Activated CD4-positive, alpha-beta T cell treated with anti-CD3 and anti-CD28 coated beads, Interleukin-2, Interleukin-6, amounts not matched to agents 100 ng/mL and 50 ng/mL, durations not matched to agents 16 hours and 8 hours (primary cell): ENCODE data around the gene STK32C.

Source experiments
- DNase-seq: peaks from one replicate; pipeline ENCODE4 v3.0.0-alpha.2; 2020

The STK32C gene

DNA sequence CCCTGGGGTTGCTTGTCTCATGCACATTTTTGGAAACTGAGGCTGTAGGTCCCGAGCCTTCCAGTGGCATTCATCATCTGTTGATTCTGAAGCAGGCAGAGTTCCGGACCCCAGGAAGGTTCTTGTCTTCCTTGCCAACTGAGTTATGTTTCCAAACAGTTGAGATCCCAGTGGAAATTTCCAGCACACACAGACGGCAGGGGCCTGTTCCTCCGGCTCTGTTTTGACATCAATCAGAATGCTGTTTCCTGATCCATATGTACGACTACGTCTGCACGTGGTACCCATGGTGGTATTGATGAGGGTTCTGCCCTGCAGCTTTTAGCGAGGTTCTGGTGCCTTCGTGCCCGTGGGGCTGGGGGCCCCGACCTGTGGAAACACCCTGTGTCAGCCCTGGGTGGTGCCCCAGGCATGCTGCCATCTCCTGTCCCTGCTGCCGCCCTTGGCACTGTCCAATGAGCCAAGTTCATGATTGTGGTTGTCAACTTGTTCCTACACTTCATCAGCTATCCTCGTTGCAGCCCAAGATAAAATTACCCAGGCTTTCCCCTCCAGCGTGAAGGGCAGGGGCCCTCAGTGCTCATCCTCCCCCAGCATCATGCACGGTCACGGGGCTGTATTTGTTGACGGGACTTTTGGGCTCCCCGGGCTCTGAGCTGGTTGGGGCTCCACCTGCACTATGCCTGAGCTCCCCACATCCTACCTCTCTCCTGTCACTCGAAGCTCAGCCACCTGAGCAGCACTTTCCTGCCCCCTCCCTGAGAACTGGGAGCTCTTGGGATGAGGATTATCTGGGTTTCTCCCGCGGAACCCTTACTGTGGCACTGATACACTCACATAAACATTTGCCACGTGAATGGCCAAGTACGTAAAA is 128.8 kb downstream of the STK32C start:
- DNase-seq, result no peak

DNA sequence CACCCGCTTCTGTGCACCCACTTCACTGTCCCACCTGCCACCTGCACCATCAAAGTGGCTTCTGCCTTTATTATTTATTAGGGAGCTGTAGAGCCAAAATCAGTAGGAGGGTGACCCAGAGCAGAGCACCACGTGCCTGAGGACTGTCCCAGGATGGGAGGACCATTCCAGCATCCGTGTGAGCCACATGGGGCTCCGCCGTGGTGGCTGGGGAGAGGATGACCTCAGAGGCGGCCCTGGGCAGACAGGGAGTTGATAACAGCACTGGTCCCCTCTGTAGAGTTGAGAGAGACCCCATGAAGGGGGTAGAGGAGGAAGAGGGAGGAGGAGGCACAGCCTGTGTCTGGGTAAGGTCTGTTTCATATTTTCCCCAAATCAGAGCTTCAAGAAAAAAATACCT is 129.7 kb downstream of the STK32C start:
- no peak for DNase-seq

DNA sequence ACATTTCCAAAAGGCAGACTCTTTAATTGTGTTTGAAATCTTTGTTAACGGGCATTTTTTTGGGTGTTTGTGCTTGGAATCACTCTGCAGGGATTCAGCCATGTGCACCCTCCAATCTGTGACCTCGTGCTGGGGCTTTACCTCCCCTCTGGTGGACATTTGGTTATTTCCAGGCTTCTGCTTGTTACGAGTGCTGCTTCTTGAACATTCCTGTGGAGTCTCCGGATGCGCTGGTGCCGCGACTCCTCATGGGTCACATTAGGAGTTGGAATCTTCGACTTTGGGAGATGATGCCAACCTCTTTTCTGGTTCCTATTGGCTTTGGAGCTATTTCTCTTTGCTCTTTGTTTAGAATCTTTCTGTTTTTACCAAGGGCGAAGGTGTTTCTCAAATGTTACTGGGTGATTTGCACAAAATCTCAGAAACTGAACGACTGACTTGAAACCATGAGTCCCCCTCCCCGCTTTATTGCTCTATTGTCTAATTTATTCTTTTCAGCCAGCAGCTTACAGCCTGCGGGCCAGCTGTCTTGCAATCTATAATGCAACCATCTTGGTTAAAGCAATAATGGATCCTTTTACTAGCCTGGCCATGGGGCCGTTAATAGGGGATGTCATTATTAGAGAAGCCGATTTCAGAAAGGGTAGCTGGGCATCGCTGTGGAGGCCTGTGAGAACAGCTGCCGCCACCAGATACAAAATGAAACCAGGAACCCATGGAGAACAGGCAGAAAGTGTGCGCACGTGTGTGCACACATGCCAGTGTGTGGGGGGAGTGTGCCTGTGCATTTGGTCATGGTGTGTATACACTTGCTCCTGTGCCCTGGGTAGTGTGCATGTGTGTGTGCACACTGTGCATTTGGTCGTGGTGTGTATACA is 130.9 kb downstream of the STK32C start:
- DNase-seq, result no peak

DNA sequence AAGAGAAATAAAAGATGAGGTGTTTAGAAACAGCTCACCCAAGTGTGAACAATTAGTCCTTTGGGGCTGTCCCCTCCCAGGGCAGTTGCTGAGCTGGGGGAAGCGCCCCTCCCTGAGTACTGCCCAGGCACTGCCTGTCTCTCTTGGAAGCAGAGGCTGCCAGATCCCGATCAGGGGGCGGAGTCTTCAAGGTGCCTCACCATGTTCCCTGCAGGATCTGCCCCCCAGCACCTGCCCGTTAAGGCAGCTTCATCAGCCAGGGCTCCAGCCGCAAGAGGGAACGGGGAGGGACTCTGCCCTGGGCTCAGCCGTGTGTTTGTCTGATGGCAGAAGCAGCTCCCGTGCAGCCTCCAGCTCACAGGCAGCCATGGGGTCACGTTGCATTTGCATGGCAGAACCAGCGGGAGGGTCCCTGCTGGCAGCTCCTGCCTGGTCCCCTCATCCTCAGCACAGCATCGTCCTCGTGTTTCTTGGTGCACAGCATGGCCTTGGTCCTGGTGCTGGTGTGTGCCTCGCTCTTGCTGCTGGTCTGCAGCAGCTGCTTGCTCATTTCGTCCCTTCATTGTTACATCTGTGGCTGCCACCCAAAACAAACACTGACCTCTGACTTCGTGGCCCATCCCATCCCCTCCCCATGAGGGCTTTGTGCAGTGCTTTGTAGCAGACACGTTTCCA is 131.7 kb downstream of the STK32C start:
- DNase-seq, result no peak

DNA sequence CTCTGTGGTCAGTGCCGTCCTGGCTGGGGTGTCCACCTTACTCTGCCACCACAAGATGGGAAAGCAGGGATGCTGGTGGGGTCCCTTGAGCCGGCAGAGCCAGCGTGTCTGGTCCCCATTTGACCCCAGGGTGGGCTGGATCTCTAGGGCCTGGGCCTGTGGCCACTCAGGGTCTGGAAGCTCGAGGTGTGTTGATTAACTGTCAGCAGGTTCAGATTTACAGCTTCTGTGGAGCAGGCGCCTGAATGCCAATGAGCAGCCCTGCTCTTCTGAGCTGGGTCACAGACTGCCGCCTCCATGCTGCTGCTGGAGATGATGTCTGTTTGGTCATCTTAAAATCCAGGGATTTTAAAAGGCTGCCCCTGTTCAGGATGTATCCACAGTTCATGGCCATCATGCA is 132.3 kb downstream of the STK32C start:
- DNase-seq, result no peak

DNA sequence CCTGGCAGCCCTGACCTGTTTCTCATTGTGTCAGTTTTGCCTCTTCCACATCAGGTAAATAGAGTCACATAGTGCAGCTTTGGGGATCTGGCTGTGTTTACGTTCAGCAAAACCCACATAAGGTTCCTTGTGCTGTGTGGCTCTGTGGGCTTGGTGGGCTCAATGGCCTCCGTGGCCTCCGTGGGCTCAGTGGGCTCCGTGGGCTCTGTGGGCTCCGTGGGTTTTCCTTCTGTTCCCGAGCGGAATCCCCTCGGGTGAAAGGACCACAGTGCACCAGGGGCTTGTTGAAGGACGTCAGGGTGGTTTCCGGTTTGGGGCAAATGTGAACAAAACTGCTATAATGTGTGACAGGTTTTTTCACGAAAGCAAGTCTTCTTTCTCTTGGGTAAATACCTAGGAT is 133.5 kb downstream of the STK32C start:
- no peak for DNase-seq

DNA sequence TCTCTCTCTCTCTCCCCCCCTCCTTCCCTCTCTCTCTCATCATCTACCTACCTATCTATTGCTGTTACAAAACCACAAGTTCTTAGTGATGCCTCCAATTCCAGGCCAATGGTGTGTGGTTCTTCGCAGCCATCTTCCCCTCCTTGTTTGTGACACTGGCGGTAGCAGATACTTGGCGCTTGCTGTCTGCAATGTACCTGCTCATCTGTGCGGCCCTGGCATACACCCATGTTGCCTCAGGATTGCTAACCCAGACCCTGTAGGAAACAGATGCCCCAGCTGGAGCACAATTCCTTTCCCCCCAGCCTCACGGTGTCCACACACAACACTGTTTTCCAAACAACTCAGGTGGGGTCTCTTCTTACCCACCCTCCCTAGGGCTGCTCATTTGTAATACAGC is 134.6 kb downstream of the STK32C start:
- DNase-seq, result no peak

DNA sequence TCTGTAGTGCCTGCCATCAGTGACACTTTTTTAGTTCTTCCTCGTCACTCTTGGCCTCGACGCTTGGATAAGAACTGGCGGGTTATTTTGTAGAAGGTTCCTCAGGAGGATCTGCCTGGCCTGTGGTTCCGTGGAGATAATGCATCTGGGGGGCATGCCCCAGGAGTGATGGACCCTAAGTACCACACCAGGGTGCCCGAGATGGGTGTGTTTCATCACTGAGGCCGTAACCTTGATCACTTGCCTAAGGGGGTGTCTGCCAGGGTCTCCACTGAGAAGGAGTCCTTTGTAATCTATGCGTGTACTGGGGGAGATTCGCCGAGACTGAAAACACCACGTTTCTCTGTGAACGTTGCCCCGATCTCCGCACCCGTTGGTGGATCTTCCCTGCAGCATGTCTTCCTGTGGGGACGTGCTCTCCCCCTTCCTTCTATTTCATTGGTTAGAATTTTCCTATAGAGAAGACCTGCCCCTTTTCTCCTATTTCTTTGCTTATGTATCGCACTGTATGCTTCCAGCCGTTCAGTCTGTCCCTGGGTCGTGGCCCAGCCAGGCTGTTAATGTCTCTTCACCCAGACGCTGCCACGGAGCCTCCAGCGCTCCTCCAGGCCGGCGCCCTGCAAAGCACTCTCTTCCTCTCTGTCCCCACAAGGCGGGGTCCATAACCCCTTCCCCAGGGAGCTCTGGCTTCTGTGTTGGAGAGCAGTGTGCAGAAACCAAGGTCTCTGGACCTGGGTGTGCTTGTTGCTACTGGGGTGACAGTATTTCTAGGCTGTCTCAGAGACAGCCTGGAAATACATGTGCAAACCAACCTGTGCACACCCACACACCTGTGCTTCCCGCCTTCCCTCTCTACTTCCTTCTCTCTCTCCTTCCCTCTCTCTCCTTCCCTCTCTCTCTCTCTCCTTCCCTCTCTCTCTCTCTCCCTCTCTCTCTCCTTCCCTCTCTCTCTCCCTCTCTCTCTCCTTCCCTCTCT is 135.4 kb downstream of the STK32C start:
- DNase-seq, result no peak

DNA sequence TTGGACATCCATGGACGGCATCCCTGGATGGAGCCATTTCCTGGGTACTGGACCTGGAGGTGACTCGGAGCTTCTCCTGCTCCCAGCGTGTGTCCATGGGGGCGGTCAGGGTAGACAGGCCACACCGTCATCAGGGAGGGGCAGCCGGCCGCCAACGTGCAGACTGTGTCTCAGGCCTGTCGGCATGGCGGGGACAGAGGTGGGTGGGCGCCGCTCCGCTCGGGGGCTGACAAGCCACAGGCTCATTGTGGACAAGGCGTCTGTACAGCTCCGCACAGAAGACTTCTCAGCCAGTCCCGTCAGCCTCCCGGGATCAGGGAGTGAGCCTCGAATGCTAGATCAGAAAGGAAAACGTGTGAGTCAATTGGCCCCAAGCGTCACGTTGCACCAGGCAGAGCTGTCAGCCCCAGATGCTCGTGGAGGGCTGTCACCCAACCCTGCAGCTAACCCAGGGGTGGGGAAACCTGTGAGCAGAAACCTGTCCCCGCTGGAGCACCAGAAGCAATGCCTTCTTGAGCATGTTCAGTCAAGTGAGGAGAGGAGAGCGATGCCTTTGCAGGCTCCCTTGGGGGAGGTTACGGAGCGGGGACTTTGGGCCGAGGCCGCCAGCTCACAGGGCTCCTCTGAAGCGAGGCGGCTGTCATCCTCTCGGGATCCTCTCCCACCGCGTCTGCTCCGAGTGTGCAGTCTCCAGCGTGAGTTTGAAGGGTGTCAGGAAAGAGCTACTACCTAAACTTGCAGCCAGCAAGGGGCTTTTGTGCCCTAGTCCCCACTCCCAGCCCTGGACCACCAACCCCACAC is 137.0 kb downstream of the STK32C start:
- no peak for DNase-seq

DNA sequence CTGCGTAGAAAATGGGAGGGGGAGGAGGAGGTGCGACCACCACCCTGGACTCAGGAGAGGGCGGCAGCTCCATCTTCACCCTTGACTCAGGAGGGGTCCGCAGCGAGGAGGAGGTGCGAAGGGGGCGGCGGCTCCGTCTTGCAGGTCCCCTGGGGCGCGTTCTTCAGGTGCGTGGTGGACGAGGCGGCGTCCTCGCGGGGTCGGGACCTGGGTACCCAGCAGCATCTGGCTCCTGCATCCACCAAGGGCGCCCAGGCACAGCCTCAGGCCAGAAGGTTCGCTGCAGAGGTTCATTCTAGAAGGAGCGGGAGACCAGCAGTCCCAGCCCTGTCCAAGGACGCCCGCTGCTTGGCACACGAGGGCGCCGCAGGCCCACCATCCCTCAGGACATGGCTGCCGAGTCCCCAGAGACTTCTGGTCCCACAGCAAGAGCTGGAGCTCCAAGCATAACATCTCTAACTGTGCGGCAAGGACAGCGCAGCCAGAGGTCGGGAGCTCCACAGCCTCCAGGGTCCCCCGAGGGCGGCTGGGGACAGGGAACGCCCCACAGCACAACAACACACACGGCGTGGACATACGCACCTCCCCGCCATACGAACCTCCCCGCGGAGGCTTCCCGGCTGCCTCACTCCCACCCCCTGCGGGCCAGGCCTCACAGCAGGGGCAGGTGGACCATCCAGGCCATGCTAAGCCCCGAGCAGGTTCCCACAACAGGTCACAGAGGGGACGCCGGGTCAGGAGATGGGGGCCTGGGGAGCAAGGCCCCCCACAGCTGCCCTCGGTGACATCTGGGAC is 137.8 kb downstream of the STK32C start:
- DNase-seq, result no peak

DNA sequence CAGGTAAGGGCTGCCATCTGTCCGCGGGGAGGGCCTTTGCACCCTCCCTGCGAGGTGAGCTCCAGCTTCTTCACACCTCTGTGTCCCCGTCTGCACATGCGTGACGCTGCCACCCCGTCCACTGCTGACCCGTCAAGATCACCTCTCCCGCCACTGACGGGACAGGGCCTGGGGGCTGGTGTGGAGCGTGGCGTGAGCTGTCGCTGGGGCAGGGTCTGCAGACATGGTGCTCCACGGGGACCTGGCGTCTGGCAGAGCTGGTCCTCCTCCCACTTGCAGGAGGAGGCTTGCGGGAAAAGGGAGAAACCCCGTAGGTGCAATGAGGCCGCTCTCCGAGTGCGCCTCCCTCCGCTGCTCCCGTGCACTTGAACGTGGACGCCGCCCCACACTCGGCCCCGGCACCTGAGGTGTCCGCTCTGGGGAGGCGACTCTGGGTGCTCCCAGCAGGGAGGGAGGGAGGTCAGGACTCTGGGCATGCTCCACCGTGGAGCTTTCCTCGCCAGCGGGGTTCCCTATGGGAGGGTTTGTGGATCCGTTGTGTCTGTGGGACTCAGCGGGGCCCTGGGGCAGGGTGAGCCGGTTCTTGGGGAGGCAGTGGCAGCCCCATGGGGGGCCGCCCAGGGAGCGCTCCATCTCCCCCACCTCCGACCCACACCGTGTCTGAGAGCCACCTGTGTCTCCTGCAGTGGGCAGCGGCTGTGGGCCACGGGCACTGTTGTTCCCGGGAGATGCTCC is 138.6 kb downstream of the STK32C start:
- DNase-seq, result no peak

DNA sequence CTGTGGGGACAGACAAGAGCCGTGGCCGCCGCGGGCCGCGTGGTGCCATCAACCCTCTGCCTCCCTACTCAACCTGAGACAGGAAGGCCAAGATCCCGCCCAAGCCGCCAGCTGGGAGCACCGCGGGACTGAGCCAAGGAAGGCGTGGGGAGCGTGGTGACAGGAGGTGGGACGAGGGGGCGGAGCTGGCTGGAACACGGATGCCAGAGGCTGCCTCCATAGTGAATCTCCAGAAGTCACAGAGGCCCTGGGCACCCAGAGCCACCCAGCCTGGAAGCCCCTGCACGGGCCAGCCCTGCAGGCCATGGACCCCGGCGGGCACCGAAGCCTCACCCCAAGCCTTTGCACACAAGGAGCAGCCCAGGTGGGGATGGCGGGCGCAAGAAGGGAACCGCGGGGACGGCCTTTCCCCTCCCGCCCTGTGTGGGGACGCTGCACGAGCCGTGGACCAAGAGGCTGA is 139.1 kb downstream of the STK32C start:
- no peak for DNase-seq

DNA sequence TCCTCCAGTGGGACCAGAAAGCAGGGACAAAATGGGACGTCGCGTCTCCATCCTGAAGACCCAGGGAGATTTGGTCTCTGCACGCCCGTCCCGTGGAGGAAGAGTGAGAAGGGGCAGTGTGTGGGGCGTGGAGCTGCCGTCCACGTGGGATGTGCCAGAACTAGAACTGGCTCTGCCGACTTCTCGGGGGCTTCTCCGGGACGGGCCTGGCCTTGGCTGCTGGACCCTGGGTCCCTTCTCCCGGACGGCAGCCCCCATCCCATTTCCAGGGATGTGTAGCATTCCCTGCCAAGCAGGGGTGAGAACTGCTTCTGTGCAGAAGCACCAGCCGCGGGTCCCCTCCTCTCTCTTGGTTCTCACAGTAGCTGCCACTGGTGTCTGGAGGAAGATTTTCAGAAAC is 139.8 kb downstream of the STK32C start:
- DNase-seq, result no peak

DNA sequence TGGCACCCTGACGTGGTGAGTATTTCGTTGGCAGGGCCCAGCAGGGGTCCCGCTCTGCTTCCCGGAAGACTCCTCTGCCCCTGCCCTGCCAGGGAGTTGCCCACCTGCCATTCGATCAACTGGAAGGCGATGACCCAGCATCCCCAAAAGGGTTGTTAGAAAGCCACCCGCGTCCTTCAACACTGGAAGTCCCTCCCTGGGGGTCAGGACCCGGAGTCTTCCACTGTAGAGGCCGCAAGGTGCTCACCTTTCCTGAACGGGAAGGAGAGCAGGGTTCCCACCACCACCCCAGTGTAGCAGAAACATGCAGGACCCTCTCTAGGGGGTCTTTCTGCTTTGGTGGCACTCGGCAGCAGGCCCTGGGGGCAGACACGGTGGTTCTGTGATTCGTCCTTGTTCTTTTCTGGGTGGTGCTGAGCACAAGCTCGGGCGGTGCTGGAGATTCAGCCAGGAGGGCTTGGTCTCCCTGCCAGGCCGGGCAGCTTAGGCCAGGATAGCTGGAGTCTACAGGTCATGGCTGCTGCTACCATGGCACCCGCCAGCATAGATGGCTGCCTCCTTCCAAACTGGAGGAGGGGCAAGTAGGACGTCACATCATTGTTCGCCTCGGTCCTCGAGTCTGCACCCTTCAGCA is 140.6 kb downstream of the STK32C start:
- DNase-seq, result no peak

DNA sequence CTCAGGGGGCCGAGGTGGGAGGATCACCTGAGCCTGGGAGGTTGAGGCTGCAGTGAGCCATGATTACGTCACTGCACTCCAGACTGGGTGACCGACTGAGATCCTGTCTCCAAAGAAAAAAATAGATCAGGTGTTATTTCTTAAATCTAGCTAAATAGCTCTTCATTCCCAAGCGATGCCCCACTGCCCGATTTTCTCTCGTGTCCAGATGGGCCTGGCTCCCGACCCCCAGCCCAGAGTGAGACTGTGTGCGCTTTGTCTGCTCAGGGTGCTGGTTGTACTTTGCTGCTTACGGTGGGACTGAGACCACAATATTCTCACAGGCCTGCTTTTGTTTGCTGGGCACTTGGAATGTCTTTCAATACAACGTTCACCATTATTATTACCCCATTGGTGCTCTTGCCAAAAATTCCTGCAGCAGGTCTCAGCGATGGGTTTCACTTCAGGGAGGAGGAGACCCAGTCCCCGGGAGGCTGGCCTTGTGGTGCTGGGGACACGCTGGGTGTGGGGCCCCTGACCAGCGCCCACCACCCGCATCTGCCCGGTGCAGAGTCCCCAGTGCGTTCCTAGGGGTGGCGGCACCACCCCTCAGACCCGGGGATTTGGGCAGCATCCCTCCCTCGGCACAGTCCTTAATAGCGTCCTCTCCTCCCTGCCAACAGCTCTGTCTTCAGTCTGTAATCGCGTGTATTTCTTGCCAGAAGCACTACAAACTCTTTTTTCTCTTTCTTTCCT is 141.4 kb downstream of the STK32C start:
- no peak for DNase-seq

DNA sequence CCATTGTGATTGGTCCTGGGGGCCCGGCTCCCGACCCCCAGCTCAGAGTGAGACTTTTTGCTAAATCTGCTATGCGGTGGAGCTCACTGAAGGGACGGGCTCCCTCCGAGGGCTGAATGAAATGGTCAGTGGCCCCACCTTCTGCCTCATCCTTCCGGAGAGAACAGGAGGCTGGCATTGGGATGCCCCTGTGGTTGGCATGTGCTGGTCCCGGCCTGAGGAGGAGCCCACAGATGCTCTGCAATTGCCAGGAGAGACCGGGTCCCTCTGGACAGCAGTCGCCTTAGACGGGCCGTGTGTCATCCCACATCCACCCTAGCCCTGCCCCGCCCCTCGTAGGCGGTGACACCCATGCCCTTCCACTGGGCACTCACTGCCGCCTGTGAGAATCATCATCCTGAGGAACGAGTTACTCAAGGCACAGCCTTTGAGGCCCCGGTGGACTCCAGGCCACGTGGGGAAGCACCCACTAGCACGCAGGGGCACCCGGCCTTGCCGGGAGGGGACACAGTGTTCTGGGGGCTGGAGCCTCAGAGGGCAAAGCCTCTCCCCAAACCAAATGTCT is 142.3 kb downstream of the STK32C start:
- DNase-seq, result no peak

DNA sequence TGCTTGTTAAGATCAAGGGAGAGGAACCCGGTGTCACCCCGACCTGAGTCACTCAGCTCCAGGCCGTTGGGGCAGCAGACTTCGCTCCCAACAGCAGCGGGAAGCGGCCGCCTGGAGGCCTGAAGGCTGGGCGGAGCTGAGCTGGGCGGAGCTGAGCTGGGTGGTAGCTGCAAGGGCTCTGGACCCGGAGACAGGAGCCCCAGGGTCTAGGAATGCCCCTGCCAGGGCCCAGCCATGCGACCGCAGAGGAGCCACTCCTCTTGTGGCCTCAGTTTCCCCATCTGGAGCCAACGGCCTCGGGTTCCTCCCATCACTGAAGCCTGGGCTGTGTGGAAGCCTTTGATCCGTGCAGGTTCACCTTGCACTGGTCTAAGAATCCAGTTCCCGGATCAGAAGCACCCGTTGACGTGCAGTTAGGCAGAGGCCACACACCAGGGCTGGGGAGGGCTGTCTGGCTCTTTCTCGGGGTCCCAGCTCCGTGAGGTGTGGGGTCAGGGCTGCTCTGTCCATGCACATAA is 142.9 kb downstream of the STK32C start:
- DNase-seq, result no peak
